ENCODE results near the gene B3GALT6.
"Not testable (repeated sequence)": the region's sequence is repeated elsewhere in the genome, so short reads cannot be mapped to it uniquely, and the experiment has no call there.

The B3GALT6 gene

DNA sequence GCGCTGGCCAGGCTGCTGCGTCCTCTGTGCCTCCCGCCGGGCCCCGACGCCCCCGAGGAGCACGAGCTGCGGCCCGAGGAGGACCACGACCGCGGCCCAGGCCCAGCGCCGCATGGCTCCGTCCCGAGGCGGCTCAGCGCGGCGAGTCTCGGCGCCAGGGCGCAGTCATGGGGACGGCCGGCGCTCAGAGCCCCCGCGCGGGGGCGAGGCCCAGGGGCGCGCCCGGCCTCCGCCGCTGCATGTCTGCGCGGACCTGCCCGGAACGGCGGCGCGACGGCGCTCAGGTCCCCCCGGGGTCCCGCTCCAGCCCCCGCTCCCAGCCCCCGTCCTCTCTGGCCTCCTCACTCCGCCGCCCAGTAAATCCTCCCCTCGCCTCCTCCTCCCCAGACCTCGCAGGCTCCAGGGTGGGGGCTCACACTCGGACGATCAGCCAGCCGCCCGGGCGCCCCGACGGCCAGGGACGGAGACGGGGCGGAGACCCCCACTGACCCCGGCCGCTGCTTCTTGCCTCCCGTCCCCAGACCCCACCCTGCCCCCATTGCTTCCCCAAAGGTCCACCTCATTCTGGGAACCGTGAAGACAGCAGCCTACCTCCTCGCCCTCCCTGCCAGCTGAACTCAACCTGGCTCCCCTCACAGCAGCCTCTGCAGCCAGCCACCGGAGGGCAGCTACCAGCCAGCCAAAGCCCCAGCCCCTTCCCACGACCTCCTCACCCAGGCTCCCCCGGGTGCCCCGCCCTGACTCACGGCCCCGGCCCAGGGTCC is 14.7 kb downstream of the B3GALT6 start, which contains the start of gene C1QTNF12:
TSS of gene C1QTNF12 (minus strand) at position 146 of the 764 bp plus-strand sequence. CDS start at position 114, 32 bp downstream.
- DNase-seq: peak; percentile 27

DNA sequence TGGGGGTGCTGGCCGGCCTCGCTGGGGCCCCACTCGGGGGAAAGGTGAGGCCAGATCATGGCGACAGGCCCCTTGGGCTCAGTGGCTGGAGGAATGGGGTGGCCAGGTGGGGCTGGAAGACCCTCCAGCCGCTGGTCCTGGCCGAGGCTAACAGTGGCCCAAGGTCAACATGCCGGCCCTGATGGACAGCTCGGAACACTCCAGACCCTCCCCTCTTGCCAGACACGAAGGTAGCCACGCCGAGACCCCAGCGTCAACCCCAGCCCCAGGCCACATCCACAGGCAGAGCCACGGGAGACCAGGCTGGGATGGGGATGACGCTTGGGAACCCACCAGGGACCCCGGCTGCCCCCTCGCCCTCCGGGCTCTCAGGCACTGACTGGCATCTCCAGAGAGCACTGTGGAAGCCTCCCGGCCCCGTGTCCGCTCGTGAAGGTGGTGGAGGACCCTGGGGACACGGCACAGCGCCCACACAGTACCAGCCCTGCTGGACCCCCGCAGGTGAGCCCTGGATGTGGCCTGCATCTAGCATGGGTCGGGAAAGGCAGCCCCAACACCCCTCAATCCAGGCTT is 15.4 kb downstream of the B3GALT6 start:
- no peak for DNase-seq

GRCh38 chr1:1248009-1248913 is 16.2 kb downstream of the B3GALT6 start:
- DNase-seq: not testable (repeated sequence)

DNA sequence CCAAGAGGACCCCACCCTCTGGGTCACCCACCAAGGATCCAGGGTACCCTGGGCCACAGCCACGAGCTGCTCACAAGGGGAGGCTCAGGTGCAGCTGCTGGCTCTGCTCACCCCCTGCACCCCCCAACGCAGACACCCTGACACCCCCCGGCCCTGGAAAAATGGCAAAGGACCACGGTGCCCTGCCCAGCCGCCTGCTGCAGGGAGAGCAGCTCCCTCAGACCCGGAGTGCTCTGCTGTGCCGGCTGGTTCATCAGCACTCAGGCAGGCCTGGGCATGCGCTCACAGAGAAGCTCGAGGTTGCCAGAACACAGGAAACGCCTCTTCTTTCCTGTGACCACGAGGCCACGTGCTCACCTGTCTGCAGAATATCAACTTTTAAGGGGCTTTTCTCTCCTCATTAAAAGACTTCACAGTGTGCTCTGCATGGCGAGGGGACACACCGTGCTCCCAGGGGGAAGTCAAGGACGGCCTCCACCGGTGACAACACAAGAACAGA is 18.8 kb downstream of the B3GALT6 start:
- DNase-seq: no peak

GRCh38 chr1:1253314-1253713 is 21.3 kb downstream of the B3GALT6 start:
- DNase-seq: no peak

GRCh38 chr1:1253972-1254666 is 22.1 kb downstream of the B3GALT6 start:
- no peak for DNase-seq

- DNase-seq: no peak
These were observed 22.6 kb downstream of the B3GALT6 start for GRCh38 chr1:1254667-1254998.

- DNase-seq: no peak
These were observed 23.0 kb downstream of the B3GALT6 start for GRCh38 chr1:1255078-1255477.

DNA sequence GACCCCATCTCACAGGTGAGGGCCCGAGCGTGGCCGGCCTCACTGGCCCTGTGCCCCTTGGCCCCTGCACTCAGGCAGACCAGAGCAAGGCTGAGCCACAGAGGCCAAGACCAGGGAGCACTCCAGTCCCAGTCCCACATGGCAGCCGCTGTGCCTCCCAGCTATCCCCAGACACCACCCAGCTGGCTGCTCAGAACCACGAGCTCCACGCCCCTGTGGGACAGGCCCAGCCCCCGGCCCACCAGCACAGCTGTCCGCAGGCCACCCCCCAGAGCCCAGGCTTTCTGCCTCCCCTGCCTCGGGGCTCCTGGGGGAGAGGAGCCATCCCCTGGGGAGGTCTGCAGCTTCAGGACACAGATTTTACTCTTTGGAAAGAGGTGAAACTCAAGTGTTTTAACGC is 23.6 kb downstream of the B3GALT6 start:
- no peak for DNase-seq

- no peak for DNase-seq
These were observed 25.2 kb downstream of the B3GALT6 start for GRCh38 chr1:1256956-1257871.

GRCh38 chr1:1259119-1259488 is 27.1 kb downstream of the B3GALT6 start:
- DNase-seq: no peak

- no peak for DNase-seq
These were observed 27.5 kb downstream of the B3GALT6 start for GRCh38 chr1:1259540-1259939.

- no peak for DNase-seq
These were observed 28.0 kb downstream of the B3GALT6 start for GRCh38 chr1:1259951-1260600.

- peak; percentile 84 for DNase-seq
These were observed 29.0 kb downstream of the B3GALT6 start for GRCh38 chr1:1260843-1261560.

- DNase-seq: peak; percentile 71
These were observed 30.0 kb downstream of the B3GALT6 start for GRCh38 chr1:1262071-1262470.

DNA sequence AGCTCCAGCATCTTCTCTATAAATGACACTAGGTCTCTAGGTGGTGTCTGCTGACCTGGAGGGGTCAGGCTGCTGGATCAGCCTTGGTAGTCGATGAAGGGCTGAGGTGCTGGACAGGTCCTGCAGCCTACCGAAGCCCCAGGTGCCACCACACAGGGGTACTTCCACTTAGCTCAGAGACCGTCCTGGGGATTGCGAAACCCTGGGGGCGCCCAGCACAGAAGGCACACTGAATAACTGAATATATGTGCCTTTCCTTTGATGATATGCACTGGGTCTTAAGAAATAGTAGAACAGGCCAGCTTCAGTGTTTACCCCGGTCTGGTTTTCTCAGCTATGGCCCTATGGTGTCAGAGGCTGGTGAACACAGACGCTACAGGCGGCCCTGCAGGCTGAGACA is 30.7 kb downstream of the B3GALT6 start:
- no peak for DNase-seq

- no peak for DNase-seq
These were observed 32.0 kb downstream of the B3GALT6 start for GRCh38 chr1:1264026-1264425.

DNA sequence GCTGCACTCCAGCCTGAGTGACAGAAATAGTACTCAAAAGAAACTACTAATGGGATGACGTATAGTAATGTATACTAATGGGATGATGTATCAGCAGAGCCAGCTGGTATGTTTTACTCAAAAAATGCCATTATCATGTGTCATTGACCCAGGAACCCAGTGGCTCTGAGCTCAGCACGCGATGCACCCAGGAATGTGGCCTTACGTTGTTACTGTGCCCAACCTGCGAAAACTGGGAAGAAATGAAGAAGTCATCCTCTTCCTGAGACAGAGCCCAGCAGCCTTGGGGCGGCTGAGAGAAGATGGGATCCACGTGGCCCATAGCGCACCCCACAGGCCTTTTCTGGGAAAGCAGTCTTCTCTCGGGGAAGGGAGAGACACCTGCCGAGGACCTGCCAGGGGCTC is 32.8 kb downstream of the B3GALT6 start:
- peak; percentile 48 for DNase-seq

GRCh38 chr1:1267488-1268283 is 35.6 kb downstream of the B3GALT6 start:
- no peak for DNase-seq

DNA sequence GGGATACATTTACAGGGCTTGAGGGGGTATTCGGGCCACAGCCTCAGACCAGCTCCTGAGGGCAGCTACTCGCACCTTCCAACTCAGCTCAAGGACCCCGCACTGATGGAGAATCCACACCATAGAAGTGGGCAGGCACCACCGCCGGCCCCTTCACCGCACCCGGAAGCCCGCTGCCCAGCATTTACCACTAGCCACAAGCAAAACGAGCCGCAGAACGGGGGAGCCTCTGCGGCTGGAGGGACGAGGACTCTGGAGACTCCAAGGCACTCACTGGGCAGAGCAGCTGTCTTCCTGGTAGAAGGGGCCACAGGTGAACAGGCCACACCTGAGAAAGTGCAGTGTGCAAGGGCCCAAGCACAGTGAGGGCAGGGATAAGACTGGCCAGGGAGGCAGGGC is 36.2 kb downstream of the B3GALT6 start:
- DNase-seq: no peak
